Stimulated activated naive CD8-positive, alpha-beta T cell treated with anti-CD3 and anti-CD28 coated beads, Interleukin-15, Interleukin-2, amounts not matched to agents 100 ng/mL and 50 ng/mL, for 24 hours (primary cell): Measurements from ENCODE around the gene DACT3.

Source experiments
- H3K27ac Mint-ChIP-seq: one replicate; pipeline ENCODE4 v1.8.0; 2021; ENCODE audit warnings: mild to moderate bottlenecking, mixed read lengths
- H3K27me3 Mint-ChIP-seq: one replicate; pipeline ENCODE4 v1.8.0; 2021; ENCODE audit warnings: mixed read lengths
- H3K36me3 Mint-ChIP-seq: one replicate; pipeline ENCODE4 v1.8.0; 2021; ENCODE audit warnings: low read depth, mixed read lengths
- H3K4me1 Mint-ChIP-seq: one replicate; pipeline ENCODE4 v1.8.0; 2021; ENCODE audit warnings: low read depth, mixed read lengths
- H3K4me3 Mint-ChIP-seq: one replicate; pipeline ENCODE4 v1.8.0; 2021; ENCODE audit warnings: mild to moderate bottlenecking, mixed read lengths
- H3K9me3 Mint-ChIP-seq: one replicate; pipeline ENCODE4 v1.8.0; 2021; ENCODE audit warnings: mixed read lengths

DACT3 gene

GRCh38 chr19:46687438-46688145 lies 26.6 kb upstream of the DACT3 start:
- no peak overlapping the region for H3K27ac Mint-ChIP-seq

GRCh38 chr19:46685189-46685588 lies 24.2 kb upstream of the DACT3 start:
- no peaks in the 10 kb centered on the region for H3K9me3 Mint-ChIP-seq
- H3K27me3 Mint-ChIP-seq = no peaks in the 10 kb centered on the region
- H3K4me3 Mint-ChIP-seq = no peak overlapping the region
- peak overlapping the region; percentile 58 for H3K27ac Mint-ChIP-seq
- peaks cover 55% of the 10 kb centered on the region for H3K36me3 Mint-ChIP-seq
- H3K4me1 Mint-ChIP-seq = no peaks in the 10 kb centered on the region

More at GRCh38 chr19:46687438-46688145, 26.6 kb upstream of the DACT3 start:
- no peaks in the 10 kb centered on the region for H3K27me3 Mint-ChIP-seq
- H3K4me1 Mint-ChIP-seq = no peaks in the 10 kb centered on the region
- no peaks in the 10 kb centered on the region for H3K9me3 Mint-ChIP-seq
- no peak overlapping the region for H3K4me3 Mint-ChIP-seq
- H3K36me3 Mint-ChIP-seq = peaks cover 68% of the 10 kb centered on the region

GRCh38 chr19:46678110-46678732 lies 17.2 kb upstream of the DACT3 start:
- Mint-ChIP-seq H3K36me3 (peaks cover 66% of the 10 kb centered on the region), H3K27me3 (no peaks in the 10 kb centered on the region), H3K9me3 (no peaks in the 10 kb centered on the region), H3K4me3 (no peak overlapping the region), H3K27ac (peak overlapping the region; percentile 58), H3K4me1 (peaks cover 5% of the 10 kb centered on the region)

- H3K4me3 Mint-ChIP-seq = no peak overlapping the region
- no peaks in the 10 kb centered on the region for H3K27me3 Mint-ChIP-seq
- H3K36me3 Mint-ChIP-seq = peaks cover 54% of the 10 kb centered on the region
- peaks cover 5% of the 10 kb centered on the region for H3K4me1 Mint-ChIP-seq
- no peak overlapping the region for H3K27ac Mint-ChIP-seq
- H3K9me3 Mint-ChIP-seq = no peaks in the 10 kb centered on the region
These were observed 13.6 kb upstream of the DACT3 start for GRCh38 chr19:46674416-46675178.

GRCh38 chr19:46670813-46671212 lies 9.8 kb upstream of the DACT3 start:
- Mint-ChIP-seq H3K9me3 (no peaks in the 10 kb centered on the region), H3K27ac (no peak overlapping the region), H3K4me1 (no peaks in the 10 kb centered on the region), H3K4me3 (no peak overlapping the region), H3K27me3 (no peaks in the 10 kb centered on the region), H3K36me3 (peaks cover 26% of the 10 kb centered on the region)

- Mint-ChIP-seq H3K4me3 (no peak overlapping the region), H3K4me1 (no peaks in the 10 kb centered on the region), H3K27ac (no peak overlapping the region), H3K27me3 (no peaks in the 10 kb centered on the region), H3K36me3 (peaks cover 8% of the 10 kb centered on the region), H3K9me3 (no peaks in the 10 kb centered on the region)
These were observed 7.7 kb upstream of the DACT3 start for GRCh38 chr19:46668662-46669061.

GRCh38 chr19:46665072-46665471 lies 4.1 kb upstream of the DACT3 start:
- no peaks in the 10 kb centered on the region for H3K9me3 Mint-ChIP-seq
- no peak overlapping the region for H3K27ac Mint-ChIP-seq
- H3K4me1 Mint-ChIP-seq = peaks cover 18% of the 10 kb centered on the region
- H3K36me3 Mint-ChIP-seq = no peaks in the 10 kb centered on the region
- no peak overlapping the region for H3K4me3 Mint-ChIP-seq
- H3K27me3 Mint-ChIP-seq = no peaks in the 10 kb centered on the region

GRCh38 chr19:46661735-46662592 lies 982 bp upstream of the DACT3 start:
- peak overlapping the region; percentile 83 for H3K27ac Mint-ChIP-seq
- H3K27me3 Mint-ChIP-seq = peaks cover 13% of the 10 kb centered on the region
- peaks cover 24% of the 10 kb centered on the region for H3K4me1 Mint-ChIP-seq
- peak overlapping the region; percentile 80 for H3K4me3 Mint-ChIP-seq
- no peaks in the 10 kb centered on the region for H3K36me3 Mint-ChIP-seq
- no peaks in the 10 kb centered on the region for H3K9me3 Mint-ChIP-seq

- no peaks in the 10 kb centered on the region for H3K9me3 Mint-ChIP-seq
- no peaks in the 10 kb centered on the region for H3K36me3 Mint-ChIP-seq
- H3K27ac Mint-ChIP-seq = no peak overlapping the region
- H3K27me3 Mint-ChIP-seq = peaks cover 16% of the 10 kb centered on the region
- H3K4me1 Mint-ChIP-seq = peaks cover 30% of the 10 kb centered on the region
- H3K4me3 Mint-ChIP-seq = peak overlapping the region; percentile 80
These were observed 397 bp downstream of the DACT3 start for GRCh38 chr19:46660551-46661019.

- peak overlapping the region; percentile 5 for H3K27ac Mint-ChIP-seq
- H3K27me3 Mint-ChIP-seq = peaks cover 21% of the 10 kb centered on the region
- H3K36me3 Mint-ChIP-seq = no peaks in the 10 kb centered on the region
- H3K9me3 Mint-ChIP-seq = no peaks in the 10 kb centered on the region
- H3K4me1 Mint-ChIP-seq = peaks cover 30% of the 10 kb centered on the region
- peak overlapping the region; percentile 77 for H3K4me3 Mint-ChIP-seq
These were observed 919 bp downstream of the DACT3 start for GRCh38 chr19:46660008-46660517.

GRCh38 chr19:46659151-46660007 lies 1.6 kb downstream of the DACT3 start:
- peaks cover 30% of the 10 kb centered on the region for H3K4me1 Mint-ChIP-seq
- H3K9me3 Mint-ChIP-seq = no peaks in the 10 kb centered on the region
- H3K27me3 Mint-ChIP-seq = peaks cover 28% of the 10 kb centered on the region
- peak overlapping the region; percentile 5 for H3K27ac Mint-ChIP-seq
- H3K36me3 Mint-ChIP-seq = no peaks in the 10 kb centered on the region
- H3K4me3 Mint-ChIP-seq = peak overlapping the region; percentile 77

GRCh38 chr19:46656541-46656940 lies 4.4 kb downstream of the DACT3 start:
- H3K9me3 Mint-ChIP-seq = no peaks in the 10 kb centered on the region
- peaks cover 38% of the 10 kb centered on the region for H3K27me3 Mint-ChIP-seq
- no peak overlapping the region for H3K4me3 Mint-ChIP-seq
- H3K4me1 Mint-ChIP-seq = peaks cover 18% of the 10 kb centered on the region
- H3K36me3 Mint-ChIP-seq = no peaks in the 10 kb centered on the region
- peak overlapping the region; percentile 58 for H3K27ac Mint-ChIP-seq

- Mint-ChIP-seq H3K36me3 (no peaks in the 10 kb centered on the region), H3K27me3 (peaks cover 50% of the 10 kb centered on the region), H3K27ac (no peak overlapping the region), H3K9me3 (no peaks in the 10 kb centered on the region), H3K4me3 (no peak overlapping the region), H3K4me1 (peaks cover 12% of the 10 kb centered on the region)
These were observed 6.3 kb downstream of the DACT3 start for GRCh38 chr19:46654621-46655152.
